A673 (cell line): Measurements from ENCODE around the gene MTR. TPM values are rescaled to one million over a fixed set of nuclear protein-coding genes. Genes with fewer than 3 reads are reported as not detected.

Experiments
- BruUV-seq: library from RNA; stranded (reverse); fragments of 400-500 nt; replicated peaks from 2 replicates; lab custom pipeline; 2021; lab: Mats Ljungman, UMichigan
- CTCF ChIA-PET: fragments of 300-600 bp; sonication (Branson Sonifier 250); formaldehyde crosslinking; loops from one replicate; lab custom pipeline; 2022; ENCODE audit warnings: antibody characterized with exemption; lab: Charles Lee
- POLR2A ChIA-PET: fragments of 300-600 bp; sonication (Branson Sonifier 250); formaldehyde crosslinking; loops from one replicate; lab custom pipeline; 2022; ENCODE audit warnings: antibody characterized with exemption; ENCODE audit not compliant: low non-redundant PET; lab: Charles Lee
- DNase-seq: peaks from one replicate; pipeline ENCODE4 v3.0.0-alpha.2; 2015; ENCODE audit warnings: low spot score
- H3K27ac ChIP-seq: fragments of 200-600 bp; sonication (generic); 2 replicates; pipeline ENCODE4 v1.5.1; 2016; ENCODE audit warnings: mixed run types, low read depth, mild to moderate bottlenecking, mixed read lengths, antibody characterized with exemption, low read length; ENCODE audit not compliant: poor library complexity, severe bottlenecking
- H3K27me3 ChIP-seq: fragments of 200-600 bp; sonication (generic); replicated peaks from 2 replicates; pipeline ENCODE4 v1.6.1; 2017; ENCODE audit warnings: mixed run types, low read depth, mild to moderate bottlenecking, mixed read lengths, antibody characterized with exemption, low read length; ENCODE audit not compliant: insufficient read depth, poor library complexity
- H3K36me3 ChIP-seq: fragments of 200-600 bp; sonication (generic); 2 replicates; pipeline ENCODE4 v1.6.1; 2016; ENCODE audit warnings: mixed run types, mild to moderate bottlenecking, mixed read lengths, antibody characterized with exemption, low read length; ENCODE audit not compliant: insufficient read depth, poor library complexity, severe bottlenecking
- H3K4me1 ChIP-seq: fragments of 200-600 bp; sonication (generic); 2 replicates; pipeline ENCODE4 v1.6.1; 2017; ENCODE audit warnings: mixed run types, mild to moderate bottlenecking, mixed read lengths, antibody characterized with exemption, low read length; ENCODE audit not compliant: insufficient read depth, poor library complexity, severe bottlenecking
- H3K4me3 ChIP-seq: fragments of 200-600 bp; sonication (generic); 2 replicates; pipeline ENCODE4 v1.5.1; 2016; ENCODE audit warnings: low read depth, mixed run types, mild to moderate bottlenecking, mixed read lengths, low read length; ENCODE audit not compliant: poor library complexity, severe bottlenecking
- H3K9me3 ChIP-seq: fragments of 200-600 bp; sonication (generic); 2 replicates; pipeline ENCODE4 v1.6.1; 2016; ENCODE audit warnings: mixed run types, low read depth, mild to moderate bottlenecking, mixed read lengths, antibody characterized with exemption, low read length; ENCODE audit not compliant: poor library complexity, severe bottlenecking
- CTCF ChIP-seq: fragments of 300-800, 200-600 bp; sonication (generic); conservative IDR thresholded peaks from 2 replicates; pipeline ENCODE4 v1.5.1; 2017; ENCODE audit warnings: low read depth, mild to moderate bottlenecking, antibody characterized with exemption, low read length, moderate library complexity, mixed read lengths
- EZH2 ChIP-seq: fragments of 200-600 bp; sonication (generic); IDR thresholded peaks from 2 replicates; pipeline ENCODE4 v1.6.1; 2017; ENCODE audit warnings: borderline replicate concordance, low read depth, mild to moderate bottlenecking, mixed read lengths, antibody characterized with exemption, low read length; ENCODE audit not compliant: poor library complexity, severe bottlenecking
- intact Hi-C: fragments of 100-400 bp; cut with micrococcal nuclease; formaldehyde crosslinking; loops from one replicate; pipeline ENCODE4 v1.10.0; 2022; ENCODE audit not compliant: unreplicated experiment
- total RNA-seq: library from RNA; stranded (reverse); gene quantifications from 2 replicates; pipeline ENCODE4 v1.2.3, GENCODE V29; 2021

MTR gene
- total RNA-seq, 1 experiment from 2014 or later, result 36.0 TPM

- H3K9me3 ChIP-seq, result no peaks in the 10 kb centered on the region
- no peak for DNase-seq
- no peak overlapping the region for H3K4me3 ChIP-seq
- H3K27me3 ChIP-seq, result no peaks in the 10 kb centered on the region
- intact Hi-C loops, result no loop called here
- ChIA-PET POLR2A (no interaction called here), CTCF (no interaction called here)
- H3K27ac ChIP-seq, result no peak overlapping the region
- no peaks in the 10 kb centered on the region for H3K4me1 ChIP-seq
- TF ChIP-seq EZH2, result no peak
- no peak for TF ChIP-seq CTCF
- H3K36me3 ChIP-seq, result no peaks in the 10 kb centered on the region
- no TSS peak for BruUV-seq
These were observed 3.9 kb downstream of the MTR start for GRCh38 chr1:236799001-236799400.

GRCh38 chr1:236800002-236800620, 5.0 kb downstream of the MTR start:
- Histone ChIP-seq H3K36me3 (no peaks in the 10 kb centered on the region), H3K9me3 (no peaks in the 10 kb centered on the region), H3K27me3 (no peaks in the 10 kb centered on the region), H3K27ac (no peak overlapping the region), H3K4me3 (no peak overlapping the region), H3K4me1 (no peaks in the 10 kb centered on the region)
- no TSS peak for BruUV-seq
- intact Hi-C loops, result no loop called here
- TF ChIP-seq CTCF, result no peak
- no peak for TF ChIP-seq EZH2
- ChIA-PET POLR2A (no interaction called here), CTCF (interaction anchor here (0.7 kb wide), 1 partner anchor 858 kb away, joined by 3 read pairs; no protein-coding TSS in a partner anchor)
- no peak for DNase-seq

GRCh38 chr1:236800623-236801022, 5.5 kb downstream of the MTR start:
- POLR2A ChIA-PET, result no interaction called here
- H3K27ac ChIP-seq, result no peak overlapping the region
- TF ChIP-seq EZH2 (no peak), CTCF (no peak)
- DNase-seq, result no peak
- H3K9me3 ChIP-seq, result no peaks in the 10 kb centered on the region
- H3K4me3 ChIP-seq, result no peak overlapping the region
- CTCF ChIA-PET, result no interaction called here
- H3K36me3 ChIP-seq, result no peaks in the 10 kb centered on the region
- intact Hi-C loops, result no loop called here
- no peaks in the 10 kb centered on the region for H3K27me3 ChIP-seq
- no peaks in the 10 kb centered on the region for H3K4me1 ChIP-seq
- BruUV-seq, result no TSS peak
